Panc1 (cell line): Measurements from ENCODE around the gene CLMP. TPM values are rescaled to one million over a fixed set of nuclear protein-coding genes. Genes with fewer than 3 reads are reported as not detected.

Source experiments
- ATAC-seq: fragments of 200-7000 bp; cut with Tn5 transposase; 2 replicates; pipeline ENCODE4 v1.9.1; 2020; ENCODE audit warnings: mild to moderate bottlenecking, moderate library complexity
- BruUV-seq: library from RNA; stranded (reverse); fragments of 400-500 nt; replicated peaks from 2 replicates; lab custom pipeline; 2021; lab: Mats Ljungman, UMichigan
- CTCF ChIA-PET: fragments of 300-600 bp; sonication (Branson Sonifier 250); formaldehyde crosslinking; loops from one replicate; lab custom pipeline; 2022; ENCODE audit warnings: antibody characterized with exemption; lab: Charles Lee
- POLR2A ChIA-PET: fragments of 300-600 bp; sonication (Branson Sonifier 250); formaldehyde crosslinking; loops from one replicate; lab custom pipeline; 2022; ENCODE audit warnings: antibody characterized with exemption; lab: Charles Lee
- DNase-seq: peaks from one replicate; pipeline ENCODE4 v3.0.0-alpha.2; 2010; ENCODE audit warnings: low read depth, low spot score
- H3K27ac ChIP-seq: 2 replicates; pipeline ENCODE4 v1.5.1; 2011; ENCODE audit warnings: mild to moderate bottlenecking, low read length, inconsistent platforms
- H3K27me3 ChIP-seq: fragments of 200-500 bp; sonication (Bioruptor generic); 2 replicates; pipeline ENCODE4 v1.6.0; 2014; ENCODE audit warnings: low read length, inconsistent platforms; ENCODE audit not compliant: control insufficient read depth, insufficient read depth
- H3K36me3 ChIP-seq: fragments of 200-500 bp; sonication (Bioruptor generic); 2 replicates; pipeline ENCODE4 v1.5.1; 2014; ENCODE audit warnings: inconsistent platforms, mild to moderate bottlenecking, low read length, moderate library complexity; ENCODE audit not compliant: control insufficient read depth, insufficient read depth
- H3K4me1 ChIP-seq: 2 replicates; pipeline ENCODE4 v1.5.1; 2011; ENCODE audit warnings: inconsistent platforms, mild to moderate bottlenecking, low read length, moderate library complexity; ENCODE audit not compliant: control insufficient read depth, insufficient read depth
- H3K4me3 ChIP-seq, 2 experiments: 2 replicates each; pipeline ENCODE4 v1.5.1; 2011 to 2012; ENCODE audit warnings: low read depth in 2 of 2, low read length in 2 of 2, mild to moderate bottlenecking in 2 of 2, inconsistent platforms in 1 of 2, moderate library complexity in 1 of 2
- H3K9me3 ChIP-seq: fragments of 200-500 bp; sonication (Bioruptor generic); 2 replicates; pipeline ENCODE4 v1.5.1; 2014; ENCODE audit warnings: low read depth, mild to moderate bottlenecking, inconsistent platforms, low read length, moderate library complexity; ENCODE audit not compliant: control insufficient read depth, insufficient read depth
- CTCF ChIP-seq: fragments of 450-650 bp; IDR thresholded peaks from 2 replicates; pipeline ENCODE4 v1.5.1; 2017; ENCODE audit warnings: mild to moderate bottlenecking
- POLR2AphosphoS5 ChIP-seq: IDR thresholded peaks from 2 replicates; pipeline ENCODE4 v1.6.1; 2012; ENCODE audit warnings: mild to moderate bottlenecking, low read depth, low read length, moderate library complexity
- REST ChIP-seq, 2 experiments: IDR thresholded peaks; 2 replicates each; pipeline ENCODE4 v1.6.1; 2011 to 2012; ENCODE audit warnings: low read depth in 2 of 2, control low read depth in 1 of 2, low read length in 1 of 2, mild to moderate bottlenecking in 1 of 2, moderate library complexity in 1 of 2; ENCODE audit not compliant: insufficient read depth in 1 of 2
- SIN3A ChIP-seq: IDR thresholded peaks from 2 replicates; pipeline ENCODE4 v1.6.1; 2012; ENCODE audit warnings: low read depth, mild to moderate bottlenecking, low read length, moderate library complexity, borderline replicate concordance; ENCODE audit not compliant: insufficient read depth
- TCF7L2 ChIP-seq: IDR thresholded peaks from 2 replicates; pipeline ENCODE4 v1.6.1; 2011; ENCODE audit warnings: mild to moderate bottlenecking, low read depth, low read length, inconsistent platforms
- in situ Hi-C: cut with HindIII; loops from 2 replicates; pipeline ENCODE4 v1.10.0; 2016; ENCODE audit warnings: low sequenced_read_pairs, low pct_unique_long_range_greater_than_20kb
- intact Hi-C: fragments of 100-400 bp; cut with micrococcal nuclease; formaldehyde crosslinking; loops from one replicate; pipeline ENCODE4 v1.10.0; 2022; ENCODE audit not compliant: unreplicated experiment
- total RNA-seq: library from RNA; stranded (reverse); gene quantifications from one replicate; pipeline ENCODE4 v1.2.1, GENCODE V29; 2021; ENCODE audit not compliant: unreplicated experiment

CLMP gene
- total RNA-seq, 1 experiment from 2014 or later = 1.5 TPM

GRCh38 chr11:123062892-123063825, 131.9 kb downstream of the CLMP start:
- no peak for DNase-seq
- CTCF ChIA-PET = interaction anchor here (0.7 kb wide), 1 partner anchor 9 kb away, joined by 3 read pairs; no protein-coding TSS in a partner anchor
- peak; percentile 48 for ATAC-seq
- Histone ChIP-seq H3K36me3 (peaks cover 39% of the 10 kb centered on the region), H3K27ac (peak overlapping the region; percentile 100), H3K4me1 (peaks cover 21% of the 10 kb centered on the region), H3K4me3 (peak overlapping the region; percentile 95 to 98), H3K27me3 (no peaks in the 10 kb centered on the region), H3K9me3 (no peaks in the 10 kb centered on the region)
- POLR2A ChIA-PET = interaction anchor here (0.6 to 1.2 kb wide), 2 partner anchors 15 to 39 kb away, joined by 5 to 6 read pairs; no protein-coding TSS in a partner anchor
- TSS peak; percentile 92 for BruUV-seq
- no peak for TF ChIP-seq SIN3A
- TF ChIP-seq TCF7L2 = no peak
- TF ChIP-seq CTCF = no peak
- TF ChIP-seq POLR2AphosphoS5 = peak; percentile 54
- TF ChIP-seq REST (IDR thresholded peaks at IDR 0.05; ENCODE audit: insufficient read depth in 1 of 2, low read depth in 2 of 2, low read length in 1 of 2) = no peak
- intact Hi-C loops = no loop called here
- in situ Hi-C loops = no loop called here

GRCh38 chr11:123062158-123062891, 132.7 kb downstream of the CLMP start:
- peak; percentile 93 for DNase-seq
- Histone ChIP-seq H3K36me3 (peaks cover 47% of the 10 kb centered on the region), H3K27me3 (no peaks in the 10 kb centered on the region), H3K9me3 (no peaks in the 10 kb centered on the region), H3K27ac (peak overlapping the region; percentile 100), H3K4me3 (peak overlapping the region; percentile 95 to 98), H3K4me1 (peaks cover 29% of the 10 kb centered on the region)
- TF ChIP-seq POLR2AphosphoS5 (peak; percentile 76), REST (IDR thresholded peaks at IDR 0.05; ENCODE audit: insufficient read depth in 1 of 2, low read depth in 2 of 2, low read length in 1 of 2) (0 out of 4 replicates have a peak, but pooled peaks of 1 of the 2 experiments have one; percentile 9), CTCF (no peak), SIN3A (no peak), TCF7L2 (0 out of 2 replicates have a peak, but pooled peaks have one; percentile 12)
- POLR2A ChIA-PET = interaction anchor here (0.6 to 0.7 kb wide), 6 partner anchors 37 to 918 kb away, joined by 3 to 16 read pairs (median 6); no protein-coding TSS in a partner anchor
- intact Hi-C loops = no loop called here
- no TSS peak for BruUV-seq
- CTCF ChIA-PET = interaction anchor here (0.6 to 1.1 kb wide), 3 partner anchors 8 to 199 kb away, joined by 3 to 8 read pairs (median 4); no protein-coding TSS in a partner anchor
- peak; percentile 93 for ATAC-seq
- in situ Hi-C loops = no loop called here
